ENCODE results near the gene ONECUT1.

ONECUT1 gene

GRCh38 chr15:52778457-52778856 lies 11.7 kb downstream of the ONECUT1 start:
- TF ChIP-seq POLR2A (IDR thresholded peaks at IDR 0.05; ENCODE audit: extremely low read depth, insufficient read length) (no peak), MYC (IDR thresholded peaks at IDR 0.05; ENCODE audit: low read depth, low read length) (no peak), MAX (IDR thresholded peaks at IDR 0.05; ENCODE audit: low read depth, low read length) (no peak), CTCF (IDR thresholded peaks at IDR 0.05; ENCODE audit: low read depth, low read length) (no peak)
- no peak overlapping the region for H3K4me3 ChIP-seq (ENCODE audit: low read depth, low read length)
- DNase-seq (ENCODE audit: low read depth), result no peak

GRCh38 chr15:52772766-52773165 lies 17.4 kb downstream of the ONECUT1 start:
- H3K4me3 ChIP-seq (ENCODE audit: low read depth, low read length), result no peak overlapping the region
- DNase-seq (ENCODE audit: low read depth), result no peak

GRCh38 chr15:52765785-52766184 lies 24.4 kb downstream of the ONECUT1 start:
- TF ChIP-seq MYC (IDR thresholded peaks at IDR 0.05; ENCODE audit: low read depth, low read length) (no peak), CTCF (IDR thresholded peaks at IDR 0.05; ENCODE audit: low read depth, low read length) (peak; percentile 9), MAX (IDR thresholded peaks at IDR 0.05; ENCODE audit: low read depth, low read length) (no peak)
- no peak for DNase-seq (ENCODE audit: low read depth)
- no peak overlapping the region for H3K4me3 ChIP-seq (ENCODE audit: low read depth, low read length)

More at GRCh38 chr15:52772766-52773165, 17.4 kb downstream of the ONECUT1 start:
- TF ChIP-seq MYC (IDR thresholded peaks at IDR 0.05; ENCODE audit: low read depth, low read length) (no peak), MAX (IDR thresholded peaks at IDR 0.05; ENCODE audit: low read depth, low read length) (no peak), POLR2A (IDR thresholded peaks at IDR 0.05; ENCODE audit: extremely low read depth, insufficient read length) (no peak), CTCF (IDR thresholded peaks at IDR 0.05; ENCODE audit: low read depth, low read length) (no peak)

- TF ChIP-seq POLR2A (IDR thresholded peaks at IDR 0.05; ENCODE audit: extremely low read depth, insufficient read length) (no peak), MYC (IDR thresholded peaks at IDR 0.05; ENCODE audit: low read depth, low read length) (no peak), CTCF (IDR thresholded peaks at IDR 0.05; ENCODE audit: low read depth, low read length) (no peak), MAX (IDR thresholded peaks at IDR 0.05; ENCODE audit: low read depth, low read length) (no peak)
- H3K4me3 ChIP-seq (ENCODE audit: low read depth, low read length), result no peak overlapping the region
- no peak for DNase-seq (ENCODE audit: low read depth)
These were observed 25.4 kb downstream of the ONECUT1 start for GRCh38 chr15:52764731-52765130.

- DNase-seq (ENCODE audit: low read depth), result no peak
- H3K4me3 ChIP-seq (ENCODE audit: low read depth, low read length), result no peak overlapping the region
- no peak for TF ChIP-seq POLR2A (IDR thresholded peaks at IDR 0.05; ENCODE audit: extremely low read depth, insufficient read length)
- TF ChIP-seq MAX (IDR thresholded peaks at IDR 0.05; ENCODE audit: low read depth, low read length), result no peak
These were observed 27.5 kb downstream of the ONECUT1 start for GRCh38 chr15:52762621-52763020.

- H3K4me3 ChIP-seq (ENCODE audit: low read depth, low read length), result no peak overlapping the region
- DNase-seq (ENCODE audit: low read depth), result no peak
- TF ChIP-seq MAX (IDR thresholded peaks at IDR 0.05; ENCODE audit: low read depth, low read length), result no peak
These were observed 29.6 kb downstream of the ONECUT1 start for GRCh38 chr15:52760562-52760961.

- no peak for DNase-seq (ENCODE audit: low read depth)
- TF ChIP-seq POLR2A (IDR thresholded peaks at IDR 0.05; ENCODE audit: extremely low read depth, insufficient read length), result no peak
- no peak for TF ChIP-seq MAX (IDR thresholded peaks at IDR 0.05; ENCODE audit: low read depth, low read length)
- no peak for TF ChIP-seq MYC (IDR thresholded peaks at IDR 0.05; ENCODE audit: low read depth, low read length)
- no peak for TF ChIP-seq CTCF (IDR thresholded peaks at IDR 0.05; ENCODE audit: low read depth, low read length)
- no peak overlapping the region for H3K4me3 ChIP-seq (ENCODE audit: low read depth, low read length)
These were observed 30.2 kb downstream of the ONECUT1 start for GRCh38 chr15:52759969-52760368.
